ENCODE data around the gene C12orf54.
"Not testable (repeated sequence)": the region's sequence is repeated elsewhere in the genome, so short reads cannot be mapped to it uniquely, and the experiment has no call there.

- not testable (repeated sequence) for TF ChIP-seq POLR2A, CTCF (IDR thresholded peaks at IDR 0.05)
These were observed 18.0 kb downstream of the C12orf54 start for GRCh38 chr12:48500281-48500680.
